ENCODE results near the gene CLDN3.
"Not testable (repeated sequence)": the region's sequence is repeated elsewhere in the genome, so short reads cannot be mapped to it uniquely, and the experiment has no call there.

CLDN3 gene

GRCh38 chr7:73770002-73770859 lies at the start of gene CLDN3:
Gene CLDN3, minus strand, starts transcription at chr7:73770270. Its CDS starts 221 bp downstream, at chr7:73770049.
- peak; percentile 80 for DNase-seq

- no peak for DNase-seq
Observed at GRCh38 chr7:73817121-73817520, 47.1 kb upstream of the CLDN3 start.

- no peak for DNase-seq
Observed at GRCh38 chr7:73815436-73815835, 45.4 kb upstream of the CLDN3 start.

- DNase-seq = no peak
Observed at GRCh38 chr7:73812996-73813395, 42.9 kb upstream of the CLDN3 start.

GRCh38 chr7:73811760-73812168 lies 41.7 kb upstream of the CLDN3 start:
- no peak for DNase-seq

- DNase-seq = no peak
Observed at GRCh38 chr7:73810998-73811360, 40.9 kb upstream of the CLDN3 start.

- DNase-seq = no peak
Observed at GRCh38 chr7:73809467-73809951, 39.4 kb upstream of the CLDN3 start.

- no peak for DNase-seq
Observed at GRCh38 chr7:73802459-73802858, 32.4 kb upstream of the CLDN3 start.

- no peak for DNase-seq
Observed at GRCh38 chr7:73801577-73801976, 31.5 kb upstream of the CLDN3 start.

- no peak for DNase-seq
Observed at GRCh38 chr7:73799282-73800141, 29.4 kb upstream of the CLDN3 start.

GRCh38 chr7:73797176-73797575 lies 27.1 kb upstream of the CLDN3 start:
- DNase-seq = not testable (repeated sequence)

GRCh38 chr7:73796656-73797055 lies 26.6 kb upstream of the CLDN3 start:
- not testable (repeated sequence) for DNase-seq

GRCh38 chr7:73795188-73795587 lies 25.1 kb upstream of the CLDN3 start:
- not testable (repeated sequence) for DNase-seq

- not testable (repeated sequence) for DNase-seq
Observed at GRCh38 chr7:73791170-73791690, 21.2 kb upstream of the CLDN3 start.

GRCh38 chr7:73789051-73789450 lies 19.0 kb upstream of the CLDN3 start:
- no peak for DNase-seq

GRCh38 chr7:73787786-73788048 lies 17.6 kb upstream of the CLDN3 start:
- DNase-seq = not testable (repeated sequence)

- DNase-seq = no peak
Observed at GRCh38 chr7:73786588-73786987, 16.5 kb upstream of the CLDN3 start.

- no peak for DNase-seq
Observed at GRCh38 chr7:73779517-73779916, 9.4 kb upstream of the CLDN3 start.

- DNase-seq = no peak
Observed at GRCh38 chr7:73778801-73779389, 8.8 kb upstream of the CLDN3 start.

- DNase-seq = no peak
Observed at GRCh38 chr7:73774923-73775322, 4.9 kb upstream of the CLDN3 start.

- no peak for DNase-seq
Observed at GRCh38 chr7:73773700-73774517, 3.8 kb upstream of the CLDN3 start.
